Stimulated activated CD8-positive, alpha-beta memory T cell treated with anti-CD3 and anti-CD28 coated beads, Interleukin-7, amount 100 ng/mL, for 48 hours (primary cell): ENCODE measurements around the gene INPP5D.

ENCODE experiments used
- DNase-seq, 2 donors: peaks; one replicate each; pipeline ENCODE4 v3.0.0-alpha.2; 2020; ENCODE audit warnings: low read depth in 1 of 2; ENCODE audit errors: extremely low read depth in 1 of 2

Gene INPP5D

GRCh38 chr2:233201258-233202013, 141.3 kb downstream of the INPP5D start:
- DNase-seq: no peak

- DNase-seq: no peak
Observed at GRCh38 chr2:233202531-233202944, 142.4 kb downstream of the INPP5D start.

GRCh38 chr2:233203060-233203459, 142.9 kb downstream of the INPP5D start:
- no peak for DNase-seq

- no peak for DNase-seq
Observed at GRCh38 chr2:233204286-233204936, 144.3 kb downstream of the INPP5D start.

GRCh38 chr2:233208382-233209116, 148.4 kb downstream of the INPP5D start:
- DNase-seq: no peak

GRCh38 chr2:233209117-233209532, 149.0 kb downstream of the INPP5D start:
- DNase-seq: no peak

DNA sequence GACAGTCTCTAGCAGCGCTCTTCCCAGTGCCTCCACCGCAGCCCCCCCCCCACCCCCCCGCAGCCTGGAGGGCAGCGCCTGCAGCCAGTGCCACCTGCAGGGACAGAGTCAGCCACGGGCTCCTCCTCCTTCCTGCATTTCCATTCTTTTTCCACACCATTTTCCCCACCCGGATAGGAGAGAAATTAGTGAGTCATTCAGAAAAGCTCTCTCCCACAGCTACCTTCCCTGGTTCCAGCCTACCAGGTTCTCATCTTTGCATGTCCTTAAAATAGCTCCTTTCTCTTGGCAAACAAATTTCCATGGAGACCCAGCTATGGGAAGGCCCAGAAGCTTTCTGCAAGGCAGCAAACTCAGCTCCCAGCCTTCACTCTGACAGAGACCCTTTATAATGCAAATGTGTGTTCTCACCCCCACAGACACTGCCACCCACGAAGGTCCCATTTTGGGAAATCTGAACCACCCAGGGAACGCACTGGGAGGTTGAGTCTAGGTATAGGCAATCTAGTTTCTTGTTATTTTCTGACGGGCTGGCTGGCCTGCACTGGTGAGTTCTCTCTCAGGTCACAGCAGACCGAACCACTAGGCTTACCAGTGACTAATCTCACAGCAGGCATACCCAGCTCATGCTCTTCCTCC, 149.5 kb downstream of the INPP5D start:
- no peak for DNase-seq

DNA sequence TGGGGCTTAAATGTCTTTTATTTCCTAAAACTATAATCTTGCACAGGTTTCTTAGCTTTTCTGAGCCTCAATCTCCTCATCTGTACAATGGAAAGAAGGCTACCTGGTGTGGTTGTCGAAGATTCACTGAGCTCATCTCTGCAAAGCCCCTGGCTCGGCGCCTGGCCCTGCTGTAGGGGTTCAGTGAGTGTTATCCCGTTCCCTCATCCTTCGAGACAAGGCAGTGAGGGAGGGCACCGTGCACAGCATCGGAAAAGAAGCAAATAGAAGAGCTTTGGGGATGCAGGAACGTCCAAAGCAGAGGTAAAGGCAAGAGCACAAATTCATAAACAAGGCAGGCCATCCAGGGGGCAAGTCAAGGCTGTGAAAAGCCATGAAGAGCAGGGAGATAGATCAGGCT, 150.1 kb downstream of the INPP5D start:
- DNase-seq: no peak

GRCh38 chr2:233210843-233211547, 150.9 kb downstream of the INPP5D start:
- no peak for DNase-seq

GRCh38 chr2:233211548-233211895, 151.4 kb downstream of the INPP5D start:
- DNase-seq: no peak

- DNase-seq: no peak
Observed at GRCh38 chr2:233213011-233213410, 152.9 kb downstream of the INPP5D start.

GRCh38 chr2:233213975-233214374, 153.8 kb downstream of the INPP5D start:
- DNase-seq: no peak

DNA sequence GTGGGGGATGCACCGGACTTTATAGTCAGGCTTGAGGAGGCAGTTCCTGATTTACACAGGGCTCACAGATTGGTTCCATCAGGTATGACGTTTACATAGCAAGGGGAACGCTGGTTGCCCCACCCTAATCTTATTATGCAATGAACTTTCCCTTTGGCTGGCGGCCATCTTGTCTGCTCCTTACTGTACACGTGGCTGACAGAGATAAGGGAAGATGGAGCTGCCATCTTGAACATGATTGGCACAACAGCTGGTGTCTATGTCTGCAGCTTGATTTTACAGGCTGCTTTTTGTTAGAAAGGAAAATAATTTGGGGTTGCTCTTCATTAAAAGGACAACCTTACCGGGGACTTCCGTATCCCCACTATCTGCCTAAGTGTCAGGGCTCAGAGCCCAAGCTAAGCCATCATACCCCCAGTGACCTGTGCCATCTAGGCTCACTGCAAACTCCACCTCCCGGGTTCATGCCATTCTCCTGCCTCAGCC, 157.8 kb downstream of the INPP5D start:
- no peak for DNase-seq

DNA sequence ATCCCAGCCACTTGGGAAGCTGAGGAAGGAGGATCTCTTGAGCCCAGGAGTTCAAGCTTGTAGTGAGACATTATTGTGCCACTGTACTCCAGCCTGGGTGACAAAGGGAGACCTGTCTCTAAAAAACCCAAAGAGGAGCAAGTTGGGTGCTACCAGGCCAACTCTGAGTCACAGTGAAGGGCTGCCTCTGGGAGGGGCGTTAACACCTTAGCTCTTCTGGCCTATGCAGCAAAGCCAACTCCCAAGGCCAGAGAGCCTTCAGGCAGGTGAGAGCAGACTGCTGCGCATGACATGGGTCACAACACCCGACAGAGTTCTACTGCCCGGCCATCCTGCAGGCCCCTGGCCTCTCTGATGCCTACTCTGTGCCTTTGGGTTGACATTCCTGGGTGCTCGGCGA, 158.7 kb downstream of the INPP5D start:
- DNase-seq: no peak

DNA sequence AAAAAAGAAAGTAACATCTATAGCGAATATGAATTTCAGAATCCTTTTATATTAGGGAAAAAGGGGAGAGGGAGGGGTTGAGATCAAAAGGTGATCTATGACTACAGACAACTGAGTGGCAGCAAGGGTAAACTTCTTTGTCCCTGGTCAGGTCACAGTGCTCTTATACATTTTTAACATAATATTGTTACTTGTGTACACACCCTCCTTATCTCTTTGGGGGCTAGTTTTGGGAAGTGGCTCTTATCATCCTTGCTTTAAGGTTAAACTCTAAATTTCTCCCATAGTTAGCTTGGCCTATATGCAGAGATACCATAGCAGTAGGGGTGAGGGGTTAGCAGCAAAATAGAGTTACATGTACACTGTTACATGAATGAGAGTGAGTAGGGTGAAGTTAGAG, 159.7 kb downstream of the INPP5D start:
- DNase-seq: no peak

- no peak for DNase-seq
Observed at GRCh38 chr2:233221378-233222063, 161.4 kb downstream of the INPP5D start.

GRCh38 chr2:233223059-233223894, 163.1 kb downstream of the INPP5D start:
- no peak for DNase-seq

DNA sequence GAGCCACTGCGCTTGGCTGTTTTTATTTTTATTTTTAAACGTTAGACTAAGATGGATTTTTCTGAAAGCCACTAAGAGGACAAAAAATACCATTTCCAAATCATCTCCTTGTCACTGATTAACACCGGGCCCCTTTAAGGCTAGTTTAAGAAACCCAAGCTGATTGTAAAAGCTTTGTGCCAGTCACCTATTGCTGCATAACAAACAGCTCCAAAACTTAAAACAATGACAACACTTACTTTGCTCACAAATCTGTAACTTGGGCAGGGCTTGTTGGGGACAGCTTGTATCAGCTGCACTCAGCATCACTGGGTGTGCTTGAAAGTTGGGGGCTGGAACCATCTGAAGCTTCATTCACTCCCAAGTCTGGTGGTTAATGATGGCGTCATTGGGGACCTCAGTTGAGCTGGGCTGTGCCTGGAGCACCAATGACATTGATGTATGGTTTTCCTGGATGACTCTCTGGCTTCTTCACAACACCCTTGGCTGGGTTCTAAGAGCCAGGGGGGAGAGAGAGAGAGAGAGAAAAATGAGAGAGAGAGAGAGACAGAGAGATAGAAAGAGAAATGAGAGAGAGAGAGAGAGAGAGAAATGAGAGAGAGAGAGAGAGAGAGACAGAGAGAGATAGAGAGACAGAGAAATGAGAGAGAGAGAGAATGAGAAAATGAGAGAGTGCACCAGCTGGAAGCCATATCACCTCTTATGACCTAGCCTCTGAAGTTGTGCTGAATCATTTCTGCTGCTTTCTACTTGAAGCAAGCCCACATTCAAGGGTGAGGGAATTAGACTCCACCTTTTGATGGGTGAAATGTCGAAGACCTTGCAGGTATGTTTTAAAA, 165.3 kb downstream of the INPP5D start:
- no peak for DNase-seq
